ENCODE data around the gene LYZ.
"Not testable (repeated sequence)": the region's sequence is repeated elsewhere in the genome, so short reads cannot be mapped to it uniquely, and the experiment has no call there.

The LYZ gene

DNA sequence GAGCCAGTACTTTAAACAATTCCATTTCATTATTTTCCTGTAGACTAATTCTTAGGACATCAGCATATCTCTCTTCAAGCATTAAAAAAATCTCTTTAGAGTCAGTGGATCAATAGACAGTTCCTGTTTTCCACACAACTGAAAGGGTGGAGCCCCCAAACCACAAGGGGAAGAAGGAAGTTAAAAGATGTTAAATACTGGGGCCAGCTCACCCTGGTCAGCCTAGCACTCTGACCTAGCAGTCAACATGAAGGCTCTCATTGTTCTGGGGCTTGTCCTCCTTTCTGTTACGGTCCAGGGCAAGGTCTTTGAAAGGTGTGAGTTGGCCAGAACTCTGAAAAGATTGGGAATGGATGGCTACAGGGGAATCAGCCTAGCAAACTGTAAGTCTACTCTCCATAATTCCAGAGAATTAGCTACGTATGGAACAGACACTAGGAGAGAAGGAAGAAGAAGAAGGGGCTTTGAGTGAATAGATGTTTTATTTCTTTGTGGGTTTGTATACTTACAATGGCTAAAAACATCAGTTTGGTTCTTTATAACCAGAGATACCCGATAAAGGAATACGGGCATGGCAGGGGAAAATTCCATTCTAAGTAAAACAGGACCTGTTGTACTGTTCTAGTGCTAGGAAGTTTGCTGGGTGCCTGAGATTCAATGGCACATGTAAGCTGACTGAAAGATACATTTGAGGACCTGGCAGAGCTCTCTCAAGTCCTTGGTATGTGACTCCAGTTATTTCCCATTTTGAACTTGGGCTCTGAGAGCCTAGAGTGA is at the start of gene LYZ:
Gene LYZ (plus strand): TSS at position 220 of the 777 bp plus-strand sequence. CDS start 28 bp downstream, at position 248.
- peak; percentile 27 for DNase-seq (ENCODE audit: low read depth)

DNA sequence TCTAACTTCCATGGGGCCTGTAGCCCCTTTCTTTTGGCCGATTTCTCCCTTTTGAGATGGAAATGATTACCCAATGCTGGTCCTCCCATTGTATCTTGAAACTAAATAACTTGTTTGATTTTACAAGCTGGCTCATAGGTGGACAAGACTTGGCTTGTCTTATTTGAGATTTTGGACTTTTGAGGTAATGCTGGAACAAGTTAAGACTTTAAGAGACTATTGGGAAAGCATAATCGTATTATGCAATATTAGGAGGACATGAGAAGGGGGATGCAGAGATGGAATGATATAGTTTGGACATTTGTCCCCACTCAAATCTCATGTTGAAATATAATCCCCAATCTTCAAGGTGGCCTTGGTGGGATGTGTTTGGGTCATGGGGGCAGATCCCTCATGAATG is 49.2 kb upstream of the LYZ start:
- DNase-seq (ENCODE audit: low read depth) = no peak

DNA sequence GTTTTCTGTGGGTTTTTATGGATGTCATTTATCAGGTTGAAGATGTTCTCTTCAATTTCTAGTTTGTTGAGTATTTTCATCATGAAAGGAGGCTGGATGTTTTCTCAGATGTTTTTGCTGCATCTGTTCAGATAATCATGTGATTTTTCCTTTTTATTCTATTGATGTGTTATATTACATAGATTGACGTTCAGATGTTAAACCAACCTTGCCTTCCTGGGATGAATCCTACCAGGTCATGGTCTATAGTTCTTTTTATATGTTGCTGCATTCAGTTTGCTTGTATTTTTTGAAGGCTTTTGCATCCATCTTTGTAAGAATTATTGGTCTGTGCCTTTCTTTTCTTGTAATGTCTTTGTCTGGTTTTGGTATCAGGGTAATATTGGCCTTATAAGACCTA is 43.9 kb upstream of the LYZ start:
- DNase-seq (ENCODE audit: low read depth) = no peak

DNA sequence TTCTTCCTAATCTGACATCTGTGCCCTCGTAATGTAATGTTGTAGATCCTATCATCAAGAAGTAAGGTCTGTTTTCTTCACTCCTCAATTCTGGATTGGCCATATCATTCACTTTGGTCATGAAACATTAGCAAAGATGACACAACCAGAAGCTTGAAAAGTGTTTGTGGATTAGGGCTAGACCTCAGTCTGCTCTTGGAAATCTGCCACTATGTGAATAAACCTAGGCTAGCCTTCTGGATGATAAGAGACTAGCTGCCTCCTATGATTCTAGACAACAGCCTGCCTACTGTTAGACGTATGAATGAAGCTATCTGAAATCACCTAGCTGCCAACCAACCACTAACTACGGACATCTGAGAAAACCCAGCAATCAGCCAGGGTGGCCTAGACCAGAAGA is 38.7 kb upstream of the LYZ start:
- no peak for DNase-seq (ENCODE audit: low read depth)

DNA sequence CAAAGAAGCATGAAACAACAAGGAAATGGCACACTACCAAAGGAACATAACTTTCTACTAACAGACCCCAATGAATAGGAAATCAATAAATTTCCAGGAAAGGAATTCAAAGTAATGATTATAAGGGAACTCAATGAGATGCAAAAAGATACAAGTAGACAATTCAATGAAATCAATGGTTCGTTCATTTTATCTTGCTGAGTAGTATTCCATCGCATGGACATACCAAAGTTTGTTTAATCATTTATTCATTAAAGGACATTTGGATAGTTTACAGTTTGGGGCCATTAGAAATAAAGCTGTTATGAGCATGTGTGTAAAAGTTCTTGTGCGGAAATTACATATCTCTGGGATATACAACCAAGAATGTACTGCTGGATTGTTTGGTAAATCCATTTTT is 35.0 kb upstream of the LYZ start:
- DNase-seq (ENCODE audit: low read depth) = no peak

DNA sequence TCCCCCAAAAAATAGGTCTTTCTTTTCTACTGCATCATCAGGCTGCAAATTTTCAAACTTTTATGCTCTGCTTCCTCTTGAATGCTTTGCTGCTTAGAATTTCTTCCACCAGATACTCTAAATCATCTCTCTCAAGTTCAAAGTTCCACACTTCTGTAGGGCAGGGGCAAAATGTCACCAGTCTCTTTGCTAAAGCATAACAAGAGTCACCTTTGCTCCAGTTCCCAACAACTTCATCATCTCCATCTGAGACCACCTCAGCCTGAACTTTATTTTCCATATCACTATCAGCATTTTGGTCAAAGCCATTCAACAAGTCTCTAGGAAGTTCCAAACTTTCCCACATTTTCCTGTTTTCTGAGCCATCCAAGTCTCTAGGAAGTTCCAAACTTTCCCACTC is 31.4 kb upstream of the LYZ start:
- not testable (repeated sequence) for DNase-seq (ENCODE audit: low read depth)

DNA sequence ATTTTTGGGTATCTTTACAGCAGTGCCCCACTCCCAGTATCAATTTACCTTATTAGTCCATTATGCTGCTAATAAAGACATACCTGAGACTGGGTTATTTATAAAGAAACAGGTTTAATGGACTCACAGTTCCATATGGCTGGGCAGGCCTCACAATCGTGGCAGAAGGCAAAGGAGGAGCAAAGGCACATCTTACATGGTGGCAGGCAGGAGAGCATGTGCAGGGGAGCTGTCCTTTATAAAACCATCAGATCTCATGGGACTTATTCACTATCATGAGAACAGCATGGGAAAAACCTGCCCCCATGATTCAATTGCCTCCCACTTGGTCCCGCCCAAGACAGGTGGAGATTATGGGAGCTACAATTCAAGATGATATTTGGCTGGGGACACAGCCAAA is 30.9 kb upstream of the LYZ start:
- DNase-seq (ENCODE audit: low read depth) = not testable (repeated sequence)

DNA sequence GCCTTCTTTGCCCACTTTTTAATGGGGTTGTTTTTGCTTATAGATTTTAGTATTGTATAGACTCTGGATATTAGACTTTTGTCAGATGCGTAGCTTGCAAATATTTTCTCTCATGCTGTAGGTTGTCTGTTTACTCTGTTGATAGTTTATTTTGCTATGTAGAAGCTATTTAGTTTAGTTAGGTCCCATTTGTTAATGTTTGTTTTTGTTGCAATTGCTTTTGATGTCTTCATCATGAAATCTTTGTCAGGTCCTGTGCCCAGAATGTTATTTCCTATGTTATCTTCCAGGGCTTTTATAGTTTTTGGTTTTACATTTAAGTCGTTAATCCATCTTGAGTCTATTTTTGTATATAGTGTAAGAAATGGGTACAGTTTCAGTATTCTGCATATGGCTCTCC is 30.0 kb upstream of the LYZ start:
- DNase-seq (ENCODE audit: low read depth) = no peak

DNA sequence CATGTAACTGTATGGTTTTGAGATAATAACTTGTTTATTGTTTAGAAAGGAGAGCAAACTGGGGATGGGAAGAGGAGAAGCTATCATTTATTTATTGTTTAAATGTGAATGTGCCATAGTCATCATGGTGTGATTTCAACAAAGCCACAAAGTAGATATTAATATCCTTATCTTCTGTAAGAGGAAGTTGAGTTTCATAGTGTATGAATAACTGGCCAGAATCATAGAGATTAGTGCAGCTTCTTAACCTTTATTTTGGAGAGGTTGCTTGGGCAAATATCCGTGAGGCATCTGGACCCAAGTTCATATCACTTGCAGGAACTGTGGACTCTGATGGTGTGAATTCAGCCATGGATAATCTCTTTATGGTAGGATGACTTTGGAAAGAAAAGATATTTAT is 26.8 kb upstream of the LYZ start:
- DNase-seq (ENCODE audit: low read depth) = no peak

DNA sequence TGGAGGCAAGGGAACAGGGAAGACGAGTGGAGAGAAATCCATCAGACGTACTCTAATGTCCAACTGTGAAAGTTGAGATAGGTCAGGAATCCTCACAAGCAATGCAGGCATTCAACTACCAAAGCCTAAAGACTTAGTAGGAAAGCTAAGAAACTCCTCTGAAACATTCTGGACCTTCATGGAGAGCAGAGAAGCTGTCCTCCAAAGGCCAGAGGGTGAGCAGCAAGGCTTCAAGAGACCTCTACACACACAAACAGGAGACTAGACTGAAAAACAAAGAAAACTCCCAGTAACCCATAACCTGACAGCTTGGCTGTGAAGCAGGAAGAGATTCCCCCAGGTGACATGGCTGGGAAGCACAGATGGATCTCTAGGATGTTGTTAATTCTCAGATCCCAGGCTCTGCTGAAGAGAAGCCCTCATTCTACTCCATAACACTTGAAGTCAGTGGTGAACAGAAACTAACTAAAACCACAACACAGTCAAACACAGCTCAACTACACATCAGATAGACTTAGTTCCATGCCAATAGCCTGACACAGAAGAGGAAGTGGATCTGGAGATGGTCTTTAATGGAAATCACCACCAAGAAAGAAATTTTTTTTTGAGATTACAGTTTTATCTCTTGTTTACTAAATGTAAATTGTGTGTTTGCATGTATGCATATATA is 23.2 kb upstream of the LYZ start:
- DNase-seq (ENCODE audit: low read depth) = no peak

DNA sequence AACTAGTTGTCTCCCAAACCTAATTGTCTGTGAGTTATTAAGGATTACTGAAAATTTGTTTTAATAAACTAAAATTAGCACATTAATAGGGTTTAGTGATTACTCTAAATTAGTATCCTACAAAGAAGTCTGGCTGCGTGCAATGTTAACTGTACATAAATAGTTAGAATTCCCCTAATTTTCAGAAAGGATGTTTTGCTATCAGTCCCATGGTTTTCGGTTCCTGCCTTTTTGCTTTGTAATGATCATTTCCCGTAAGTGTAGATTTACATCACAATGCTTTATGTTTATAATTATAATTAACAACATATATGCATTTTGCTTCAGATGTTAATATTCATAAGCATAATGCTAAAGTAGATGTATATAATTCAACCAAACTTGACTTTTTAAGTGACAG is 19.8 kb upstream of the LYZ start:
- no peak for DNase-seq (ENCODE audit: low read depth)

DNA sequence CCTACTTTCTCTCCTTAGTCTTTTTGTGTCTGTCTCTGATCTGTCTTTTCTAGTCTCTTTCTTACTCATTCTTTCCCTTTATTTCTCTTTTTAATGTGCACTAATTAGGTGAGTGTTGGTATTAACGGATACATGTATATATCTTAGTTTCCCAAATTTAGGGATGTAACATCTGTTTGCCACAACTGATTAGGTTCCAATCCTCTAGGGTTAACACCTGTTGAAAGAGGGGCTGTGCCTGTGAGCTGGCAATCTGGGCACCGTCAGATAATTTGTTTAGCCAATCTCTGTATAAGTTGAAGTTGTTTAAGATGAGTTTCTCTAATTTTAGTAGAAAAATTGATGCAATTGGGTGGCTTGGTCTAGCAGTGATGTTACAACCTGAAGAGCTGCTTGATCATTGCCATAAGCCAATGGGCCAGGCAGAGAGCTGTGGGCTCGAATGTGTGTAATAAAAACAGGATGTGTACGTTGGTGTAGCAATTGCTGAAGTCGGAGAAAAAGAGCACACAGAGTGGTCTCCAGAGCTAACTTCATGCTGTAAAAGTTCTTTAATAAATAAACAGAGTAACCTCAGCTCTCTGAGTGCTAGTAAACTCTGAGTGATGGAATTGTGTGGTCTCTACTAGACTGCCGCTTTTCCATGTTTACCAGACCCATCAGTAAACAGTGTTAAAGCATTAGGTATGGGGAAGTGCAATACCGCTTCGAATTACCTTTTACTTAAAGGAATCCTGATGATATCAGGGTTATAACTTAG is 18.3 kb upstream of the LYZ start:
- no peak for DNase-seq (ENCODE audit: low read depth)

DNA sequence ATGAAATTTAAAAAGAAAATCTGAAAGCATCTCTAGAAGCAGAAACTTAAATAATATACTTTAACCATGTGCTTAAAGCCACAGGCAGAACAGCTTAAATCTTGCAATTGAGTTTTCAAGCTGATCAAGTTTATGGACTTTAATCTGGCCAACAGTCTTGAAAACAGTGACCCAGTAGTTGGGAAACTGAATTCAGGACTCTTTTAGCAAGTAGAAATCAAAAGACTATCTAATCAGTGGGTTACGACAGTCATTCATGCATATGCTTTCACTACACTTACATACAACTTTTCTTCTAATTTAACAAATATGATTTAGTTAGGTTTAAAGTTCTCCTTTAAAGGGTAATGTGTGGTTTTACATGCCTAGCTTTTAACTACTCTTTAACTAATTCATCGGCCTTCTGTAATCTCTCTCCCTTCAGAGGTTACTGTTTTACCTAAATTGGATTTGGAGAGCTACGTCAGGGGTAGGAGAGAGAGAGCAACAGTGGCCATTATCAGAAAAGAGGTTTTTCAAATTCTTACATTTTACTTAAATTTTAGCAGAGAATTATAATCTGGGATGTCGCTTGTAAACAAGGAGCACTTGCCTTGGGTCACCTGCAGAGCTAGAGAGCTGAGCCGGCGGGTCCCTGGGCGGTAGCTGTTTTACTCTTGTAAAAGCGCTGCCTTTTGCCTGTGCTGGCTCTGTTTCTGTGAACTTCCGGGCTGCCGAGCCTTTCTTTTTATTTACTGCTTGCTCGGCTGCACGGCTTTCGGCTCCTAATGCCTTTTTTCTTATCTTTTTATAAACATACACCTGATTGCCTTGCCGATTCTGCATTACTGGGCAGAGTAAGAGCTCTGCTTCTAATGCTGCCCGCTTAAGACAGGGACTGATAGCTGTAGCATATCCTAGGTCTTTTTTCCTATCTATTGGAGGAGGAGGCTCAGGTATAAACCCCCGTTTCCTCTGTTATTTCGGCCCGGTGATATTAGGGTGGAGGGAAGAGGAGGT is 17.4 kb upstream of the LYZ start:
- DNase-seq (ENCODE audit: low read depth) = peak; percentile 18

DNA sequence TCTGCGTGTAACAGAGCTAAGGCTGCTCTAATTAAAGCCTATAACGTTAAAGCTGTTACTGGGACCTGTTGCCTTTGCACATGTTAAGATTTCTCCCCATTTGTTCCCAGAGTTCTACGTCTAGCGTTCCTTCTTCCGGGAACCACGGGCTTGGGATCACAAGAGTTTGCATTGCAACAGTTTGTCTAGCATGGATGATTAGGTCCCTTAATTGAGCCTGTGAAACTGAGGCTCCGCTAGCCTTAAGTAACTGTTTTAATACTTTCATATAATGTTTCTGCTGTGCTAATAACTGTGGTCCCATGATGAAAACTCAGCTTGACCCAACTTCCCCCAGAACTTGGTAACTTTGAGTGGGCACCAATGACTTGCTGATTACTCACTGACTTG is 16.7 kb upstream of the LYZ start:
- no peak for DNase-seq (ENCODE audit: low read depth)

DNA sequence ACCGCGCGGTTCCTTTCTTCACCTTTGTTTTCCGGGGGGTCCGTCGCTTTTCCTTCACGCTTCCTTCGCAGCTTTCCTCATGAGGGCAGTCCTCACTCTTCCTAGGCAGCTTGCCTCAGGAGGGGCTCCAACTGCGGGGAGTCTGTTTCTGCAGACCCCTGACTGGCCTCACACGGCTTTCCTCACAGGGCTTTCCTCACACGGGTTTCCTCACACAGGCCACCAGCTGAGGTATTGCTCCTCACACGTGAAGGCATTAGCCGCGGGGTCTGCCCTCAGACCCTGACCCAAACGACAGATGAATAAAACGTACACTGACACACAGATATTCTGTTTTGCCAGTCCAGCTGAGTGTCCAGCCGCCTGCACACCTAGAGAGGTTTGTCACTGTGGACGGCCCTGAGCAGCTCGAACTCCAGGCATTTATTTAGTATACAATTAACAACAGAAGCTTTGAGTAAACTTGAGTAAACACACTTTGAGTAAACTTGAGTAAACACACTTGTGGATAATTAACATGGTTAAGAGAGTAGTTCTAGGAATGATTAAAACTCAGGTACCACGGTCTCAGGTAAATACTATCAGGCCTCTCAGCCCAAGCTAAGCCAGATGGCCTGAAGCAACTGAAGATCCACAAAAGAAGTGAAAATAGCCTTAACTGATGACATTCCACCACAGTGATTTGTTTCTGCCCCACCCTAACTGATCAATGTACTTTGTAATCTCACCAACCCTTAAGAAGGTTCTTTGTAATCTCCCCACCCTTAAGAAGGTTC is 16.1 kb upstream of the LYZ start:
- no peak for DNase-seq (ENCODE audit: low read depth)

DNA sequence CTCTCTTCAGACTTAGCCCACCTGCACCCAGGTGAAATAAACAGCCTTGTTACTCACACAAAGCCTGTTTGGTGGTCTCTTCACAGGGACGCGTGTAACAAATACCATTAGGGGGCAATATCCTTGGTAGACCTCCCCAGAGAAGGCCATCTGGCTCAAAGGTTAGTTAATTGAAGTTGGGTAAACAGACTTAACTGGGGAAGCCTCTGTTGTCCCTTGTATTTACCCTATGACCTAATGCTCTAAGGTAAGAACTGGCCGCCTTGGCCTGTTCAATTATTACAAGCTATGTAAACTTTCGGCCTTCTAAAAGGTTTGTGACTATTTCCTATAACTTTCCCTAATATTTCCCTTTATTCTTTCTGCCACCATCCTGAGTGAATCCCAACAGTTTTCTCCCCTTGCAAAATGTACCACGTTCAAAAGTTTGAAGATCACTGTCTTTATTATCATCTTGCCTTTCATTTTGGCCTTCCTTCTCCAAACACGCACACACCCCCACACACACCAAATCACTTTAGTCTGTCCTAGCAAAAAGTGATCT is 15.3 kb upstream of the LYZ start:
- DNase-seq (ENCODE audit: low read depth) = no peak

DNA sequence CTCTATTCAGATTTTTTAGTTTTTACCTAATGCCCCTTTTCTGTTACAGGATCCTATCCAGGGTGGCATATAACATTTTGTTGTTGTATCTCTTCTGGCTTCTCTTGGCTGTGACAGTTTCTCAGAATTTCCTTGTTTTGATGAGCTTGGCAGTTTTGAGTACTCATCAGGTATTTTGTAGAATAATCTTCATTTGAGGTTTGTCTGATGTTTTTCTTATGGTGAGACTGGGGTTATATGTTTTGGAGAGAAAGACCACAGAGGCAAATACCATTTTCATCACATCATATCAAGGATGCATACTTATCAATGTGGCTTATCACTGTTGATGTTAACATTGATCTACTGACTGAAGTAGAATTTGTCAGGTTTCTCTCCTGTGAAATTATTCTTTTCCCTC is 14.0 kb upstream of the LYZ start:
- DNase-seq (ENCODE audit: low read depth) = no peak

DNA sequence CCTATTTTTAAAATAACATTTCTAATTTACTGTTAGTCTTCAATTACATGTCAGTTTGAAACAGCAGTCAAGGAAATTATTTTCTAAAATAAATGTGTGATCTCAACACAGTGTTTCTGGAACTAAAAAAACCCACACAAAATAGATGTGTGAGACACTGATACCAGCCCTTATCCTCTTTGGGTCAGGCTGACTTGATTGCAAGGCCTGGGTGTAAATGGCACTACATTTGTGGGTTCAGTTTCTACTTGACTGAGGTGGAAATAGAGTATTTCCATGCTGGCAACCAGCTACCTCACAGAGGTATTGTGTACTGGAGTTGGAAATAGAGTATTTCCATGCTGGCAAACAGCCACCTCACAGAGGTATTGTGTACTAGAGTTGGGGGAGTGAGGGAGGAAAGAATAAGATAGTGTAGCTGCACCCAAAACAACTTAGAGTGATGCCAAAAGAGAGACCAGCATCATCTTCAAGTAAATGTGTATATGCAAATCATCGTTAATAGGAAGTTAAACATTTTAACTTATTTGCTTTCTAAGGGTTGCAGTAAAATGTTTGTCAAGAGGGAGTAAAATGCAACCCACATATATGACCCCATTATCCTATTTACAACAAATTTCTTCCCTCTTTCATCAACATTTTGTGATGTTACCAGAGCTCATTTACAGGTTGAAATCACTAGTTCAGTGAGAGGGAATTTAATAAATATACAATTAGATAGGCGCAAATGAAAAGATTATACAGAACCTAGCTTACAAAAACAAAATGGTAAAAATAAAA is 10.7 kb upstream of the LYZ start:
- DNase-seq (ENCODE audit: low read depth) = no peak

DNA sequence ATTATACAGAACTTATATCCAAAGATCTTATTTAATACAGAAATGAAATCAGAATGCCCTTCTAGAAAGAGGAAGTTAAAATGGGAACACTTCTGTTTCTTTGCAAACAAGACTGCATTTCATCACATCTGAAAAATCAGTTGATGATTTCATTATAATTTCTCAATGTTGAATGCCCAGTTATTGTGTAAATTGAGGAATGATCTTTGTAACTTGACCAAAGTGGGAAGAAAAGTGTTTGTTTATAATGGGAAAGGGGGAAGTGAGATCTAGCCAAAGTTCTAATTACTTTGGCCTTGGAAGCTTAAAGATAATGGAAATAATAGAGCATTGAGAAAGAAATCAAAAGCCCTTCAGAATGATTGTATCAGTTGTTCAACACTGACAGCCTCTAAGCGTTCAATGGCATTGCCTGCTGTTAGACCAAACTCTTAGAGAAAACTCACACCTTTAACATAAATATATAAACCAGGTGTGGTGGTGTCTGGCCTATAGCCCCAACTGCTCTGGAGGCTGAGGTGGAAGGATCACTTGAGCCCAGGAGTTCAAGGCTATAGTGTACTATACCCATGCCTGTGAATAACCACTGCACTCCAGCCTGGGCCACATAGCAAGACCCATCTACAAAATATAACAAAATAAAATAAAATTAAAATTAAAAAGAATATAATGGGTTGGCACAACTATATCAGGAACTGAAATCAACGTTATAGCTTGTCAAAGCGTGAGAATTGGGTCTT is 9.9 kb upstream of the LYZ start:
- DNase-seq (ENCODE audit: low read depth) = no peak

Data from CMK (cell line).